Measurements from ENCODE around the gene PTPRN2.

PTPRN2 gene

GRCh38 chr7:157522189-157522588 lies 1065.4 kb downstream of the PTPRN2 start:
- DNase-seq = peak in 10 of 42 donors; percentile 1 to 42 (median 14)
- intact Hi-C loops (cut with DNase I) = no loop called here

GRCh38 chr7:157521752-157522151 lies 1065.9 kb downstream of the PTPRN2 start:
- intact Hi-C loops (cut with DNase I) = no loop called here
- peak in 11 of 42 donors; percentile 0 to 37 (median 13) for DNase-seq

GRCh38 chr7:157521061-157521731 lies 1066.4 kb downstream of the PTPRN2 start:
- intact Hi-C loops (cut with DNase I) = no loop called here
- peak in 27 of 42 donors; percentile 5 to 71 (median 35) for DNase-seq

GRCh38 chr7:157520249-157520648 lies 1067.4 kb downstream of the PTPRN2 start:
- intact Hi-C loops (cut with DNase I) = no loop called here

GRCh38 chr7:157519798-157520244 lies 1067.8 kb downstream of the PTPRN2 start:
- peak in 8 of 42 donors; percentile 8 to 42 (median 20) for DNase-seq

More at GRCh38 chr7:157520249-157520648, 1067.4 kb downstream of the PTPRN2 start:
- peak in 9 of 42 donors; percentile 3 to 29 (median 17) for DNase-seq

GRCh38 chr7:157519246-157519645 lies 1068.4 kb downstream of the PTPRN2 start:
- peak in 9 of 42 donors; percentile 1 to 37 (median 27) for DNase-seq
- intact Hi-C loops (cut with DNase I) = no loop called here

More at GRCh38 chr7:157519798-157520244, 1067.8 kb downstream of the PTPRN2 start:
- intact Hi-C loops (cut with DNase I) = no loop called here

- peak in 5 of 42 donors; percentile 5 to 25 (median 13) for DNase-seq
- intact Hi-C loops (cut with DNase I) = no loop called here
Observed at GRCh38 chr7:157518514-157519175, 1069.0 kb downstream of the PTPRN2 start.

GRCh38 chr7:157517782-157518513 lies 1069.7 kb downstream of the PTPRN2 start:
- peak in 8 of 42 donors; percentile 1 to 33 (median 22) for DNase-seq
- intact Hi-C loops (cut with DNase I) = no loop called here

- DNase-seq = peak in 8 of 42 donors; percentile 7 to 42 (median 19)
- intact Hi-C loops (cut with DNase I) = no loop called here
Observed at GRCh38 chr7:157516911-157517781, 1070.5 kb downstream of the PTPRN2 start.

GRCh38 chr7:157516311-157516710 lies 1071.3 kb downstream of the PTPRN2 start:
- DNase-seq = peak in 8 of 42 donors; percentile 7 to 39 (median 24)
- intact Hi-C loops (cut with DNase I) = no loop called here

- DNase-seq = peak in 34 of 42 donors; percentile 15 to 77 (median 40)
- intact Hi-C loops (cut with DNase I) = no loop called here
Observed at GRCh38 chr7:157515342-157516041, 1072.1 kb downstream of the PTPRN2 start.

GRCh38 chr7:157514746-157515145 lies 1072.9 kb downstream of the PTPRN2 start:
- DNase-seq = peak in 3 of 42 donors; percentile 4 to 31 (median 6)
- intact Hi-C loops (cut with DNase I) = no loop called here

GRCh38 chr7:157514306-157514705 lies 1073.3 kb downstream of the PTPRN2 start:
- DNase-seq = peak in 6 of 42 donors; percentile 11 to 31 (median 19)
- intact Hi-C loops (cut with DNase I) = no loop called here

GRCh38 chr7:157513682-157514081 lies 1073.9 kb downstream of the PTPRN2 start:
- intact Hi-C loops (cut with DNase I) = no loop called here
- peak in 5 of 42 donors; percentile 1 to 36 (median 29) for DNase-seq

GRCh38 chr7:157513162-157513621 lies 1074.4 kb downstream of the PTPRN2 start:
- DNase-seq = peak in 4 of 42 donors; percentile 3 to 34 (median 17)
- intact Hi-C loops (cut with DNase I) = no loop called here

- no peak for DNase-seq
Observed at GRCh38 chr7:157509226-157509625, 1078.4 kb downstream of the PTPRN2 start.

GRCh38 chr7:157508477-157508881 lies 1079.1 kb downstream of the PTPRN2 start:
- intact Hi-C loops (cut with DNase I) = no loop called here
- DNase-seq = peak in 3 of 42 donors; percentile 7 to 24 (median 21)

More at GRCh38 chr7:157509226-157509625, 1078.4 kb downstream of the PTPRN2 start:
- intact Hi-C loops (cut with DNase I) = no loop called here

GRCh38 chr7:157507987-157508386 lies 1079.6 kb downstream of the PTPRN2 start:
- peak in 3 of 42 donors; percentile 1 to 11 (median 4) for DNase-seq
- intact Hi-C loops (cut with DNase I) = no loop called here

Measured in head of caudate nucleus (tissue), 42 donors.